HepG2 (cell line): ENCODE data around the gene COG4. TPM values are rescaled to one million over a fixed set of nuclear protein-coding genes. Genes with fewer than 3 reads are reported as not detected.
A peak's percentile ranks its signal among the peaks of the same experiment; 100 is the strongest.

Source experiments
- GATAD2A ChIP-seq: IDR thresholded peaks from 2 replicates; pipeline ENCODE4 v1.6.1; 2016
- HMG20B ChIP-seq: conservative IDR thresholded peaks from 2 replicates; pipeline ENCODE4 v1.6.1; 2016; ENCODE audit warnings: missing genetic modification reagents, missing compliant biosample characterization
- KAT7 ChIP-seq: IDR thresholded peaks from 2 replicates; pipeline ENCODE4 v1.6.1; 2018; ENCODE audit warnings: borderline replicate concordance, missing compliant biosample characterization
- KMT2A ChIP-seq: sonication (generic); formaldehyde crosslinking; IDR thresholded peaks from 2 replicates; pipeline ENCODE4 v1.4.0; 2020; ENCODE audit warnings: missing genetic modification reagents
- MTERF4 ChIP-seq: sonication (generic); formaldehyde crosslinking; IDR thresholded peaks from 2 replicates; pipeline ENCODE4 v1.8.0; 2023; ENCODE audit warnings: mild to moderate bottlenecking, missing genetic modification reagents
- NFKB2 ChIP-seq: sonication (generic); formaldehyde crosslinking; IDR thresholded peaks from 2 replicates; pipeline ENCODE4 v1.4.0; 2020; ENCODE audit warnings: missing genetic modification reagents, borderline replicate concordance
- RAD51 ChIP-seq: fragments of 450-650 bp; IDR thresholded peaks from 2 replicates; pipeline ENCODE4 v1.6.1; 2016; ENCODE audit warnings: borderline replicate concordance
- RERE ChIP-seq: IDR thresholded peaks from 2 replicates; pipeline ENCODE4 v1.6.1; 2016; ENCODE audit warnings: low read depth, missing genetic modification reagents, missing compliant biosample characterization
- RFX5 ChIP-seq: IDR thresholded peaks from 2 replicates; pipeline ENCODE4 v1.6.1; 2011; ENCODE audit warnings: low read depth, low read length, improper control_type of control experiment
- STAG1 ChIP-seq: sonication (generic); formaldehyde crosslinking; IDR thresholded peaks from 2 replicates; pipeline ENCODE4 v1.4.0; 2020; ENCODE audit warnings: missing genetic modification reagents
- ZBTB34 ChIP-seq: sonication (generic); formaldehyde crosslinking; IDR thresholded peaks from 2 replicates; pipeline ENCODE4 v1.8.0; 2022; ENCODE audit warnings: mild to moderate bottlenecking, missing genetic modification reagents
- ZNF251 ChIP-seq: sonication (generic); formaldehyde crosslinking; IDR thresholded peaks from 2 replicates; pipeline ENCODE4 v1.9.0; 2021; ENCODE audit warnings: mild to moderate bottlenecking, missing genetic modification reagents
- ZNF576 ChIP-seq: sonication (generic); formaldehyde crosslinking; IDR thresholded peaks from 2 replicates; pipeline ENCODE4 v1.4.0; 2020; ENCODE audit warnings: mild to moderate bottlenecking, missing genetic modification reagents
- ZNF609 ChIP-seq: sonication (generic); formaldehyde crosslinking; IDR thresholded peaks from 2 replicates; pipeline ENCODE4 v1.4.0; 2020; ENCODE audit warnings: mild to moderate bottlenecking, missing genetic modification reagents, borderline replicate concordance
- ZNF614 ChIP-seq: IDR thresholded peaks from 2 replicates; pipeline ENCODE4 v1.6.1; 2018; ENCODE audit warnings: missing biosample characterization, missing genetic modification reagents, inconsistent platforms, borderline replicate concordance
- ZNF775 ChIP-seq: sonication (generic); formaldehyde crosslinking; IDR thresholded peaks from 2 replicates; pipeline ENCODE4 v1.4.0; 2020; ENCODE audit warnings: missing genetic modification reagents, mild to moderate bottlenecking, moderate library complexity, borderline replicate concordance
- polyA plus RNA-seq, 8 experiments: library from polyadenylated mRNA; depleted of rRNA in 3 of 8; stranded (reverse) in 7 of 8; unstranded in 1 of 8; fragments of >200 nt; fragmentation: Illumina TruSeq in 4 of 8; extraction: Trizol in 4 of 8; gene quantifications; 2 replicates each; pipeline versions ENCODE4 v1.2.1 to v1.2.3, GENCODE V29; 2011 to 2016; ENCODE audit warnings: low read depth in 4 of 8, missing spikeins in 1 of 8, mixed read lengths in 1 of 8; ENCODE audit not compliant: insufficient read depth in 1 of 8
- total RNA-seq, 5 experiments: library from RNA; depleted of rRNA; stranded (reverse); fragments of >200 nt; fragmentation: Illumina TruSeq; extraction: Trizol; gene quantifications; 2 replicates each; pipeline ENCODE4 v1.2.3, GENCODE V29; 2016; ENCODE audit warnings: low read depth in 1 of 5

The COG4 gene
- total and polyA plus RNA-seq, 2 of the 13 experiments (the other 11 are each of a cell fraction or from before 2014, with no cell fraction given): 51.1 to 73.8 TPM

GRCh38 chr16:70454222-70455034 is 68.9 kb downstream of the COG4 start, which contains the start of gene FCSK (continued):
- TF ChIP-seq ZNF609 (no peak), ZNF251 (no peak), ZBTB34 (CRISPR knock-in tag) (peak; percentile 62; the same call in 1 of the 2 replicates), HMG20B (no peak), RAD51 (no peak), KAT7 (CRISPR knock-in tag) (peak; percentile 90), ZNF576 (CRISPR knock-in tag) (peak; percentile 79; the same call in 1 of the 2 replicates), KMT2A (CRISPR knock-in tag) (peak; percentile 81), STAG1 (CRISPR knock-in tag) (peak; percentile 49), RERE (CRISPR knock-in tag) (no peak), ZNF775 (no peak), ZNF614 (no peak), GATAD2A (CRISPR knock-in tag) (peak; percentile 74), RFX5 (peak; percentile 18; the same call in 1 of the 2 replicates), MTERF4 (CRISPR knock-in tag) (peak; percentile 91; the same call in 1 of the 2 replicates), NFKB2 (CRISPR knock-in tag) (peak; percentile 96)
